Glutamatergic neuron (in vitro differentiated cells): ENCODE results near the gene TAS2R4. TPM values are rescaled to one million over a fixed set of nuclear protein-coding genes. Genes with fewer than 3 reads are reported as not detected.

Source experiments
- total RNA-seq: library from RNA; stranded (reverse); fragmentation: NEBNext Ultra II Directional; extraction: Animal tissue kit (Norgen Biotek cat#: 25700); gene quantifications from one replicate; pipeline ENCODE4 v1.2.1, GENCODE V29; 2021; ENCODE audit not compliant: unreplicated experiment

Gene TAS2R4
- total RNA-seq, 1 donor from 2014 or later, result 1.0 TPM

Other genes starting within 250 kb of the TAS2R4 start
- 26.1 TPM for gene AGK, start 225.3 kb upstream of the TAS2R4 start, total RNA-seq
- 9.5 TPM for gene DENND11, start 74.5 kb upstream of the TAS2R4 start, total RNA-seq
- not detected for gene WEE2, start 68.3 kb upstream of the TAS2R4 start, total RNA-seq
- 123 TPM for gene SSBP1, start 38.3 kb upstream of the TAS2R4 start, total RNA-seq
- 1.6 TPM for gene TAS2R3, start 12.6 kb upstream of the TAS2R4 start, total RNA-seq
- 1.3 TPM for gene TAS2R5, start 13.5 kb downstream of the TAS2R4 start, total RNA-seq
- not detected for gene PRSS37, start 64.8 kb downstream of the TAS2R4 start, total RNA-seq
- not detected for gene OR9A4, start 139.7 kb downstream of the TAS2R4 start, total RNA-seq
- gene CLEC5A, start 170.3 kb downstream of the TAS2R4 start, total RNA-seq, result not detected
- not detected for gene TAS2R38, start 197.1 kb downstream of the TAS2R4 start, total RNA-seq
- 0.05 TPM for gene MGAM, start 219.2 kb downstream of the TAS2R4 start, total RNA-seq